ENCODE results near the gene FAM111B.
"Not testable (repeated sequence)": the region's sequence is repeated elsewhere in the genome, so short reads cannot be mapped to it uniquely, and the experiment has no call there.

The FAM111B gene
- total RNA-seq, result 0 to 2.9 (median 0.60) reads per million in 4 experiments

GRCh38 chr11:59106363-59107336 lies at the start of gene FAM111B:
Gene FAM111B (plus strand): TSS chr11:59107237. CDS start chr11:59109626, 2,389 bp downstream.
- no peak for DNase-seq

GRCh38 chr11:59058120-59059033 lies 48.7 kb upstream of the FAM111B start:
- peak; percentile 79 for DNase-seq

GRCh38 chr11:59060096-59060495 lies 46.9 kb upstream of the FAM111B start:
- not testable (repeated sequence) for DNase-seq

GRCh38 chr11:59062602-59063529 lies 44.2 kb upstream of the FAM111B start:
- no peak for DNase-seq

- DNase-seq, result not testable (repeated sequence)
These were observed 42.9 kb upstream of the FAM111B start for GRCh38 chr11:59063996-59064727.

- no peak for DNase-seq
These were observed 38.0 kb upstream of the FAM111B start for GRCh38 chr11:59069087-59069486.

- no peak for DNase-seq
These were observed 30.0 kb upstream of the FAM111B start for GRCh38 chr11:59076876-59077571.

GRCh38 chr11:59078435-59078834 lies 28.6 kb upstream of the FAM111B start:
- no peak for DNase-seq

- DNase-seq, result no peak
These were observed 28.0 kb upstream of the FAM111B start for GRCh38 chr11:59079086-59079485.

GRCh38 chr11:59080421-59080820 lies 26.6 kb upstream of the FAM111B start:
- not testable (repeated sequence) for DNase-seq

GRCh38 chr11:59081430-59082020 lies 25.5 kb upstream of the FAM111B start:
- DNase-seq, result not testable (repeated sequence)

GRCh38 chr11:59086007-59086406 lies 21.0 kb upstream of the FAM111B start, which contains the start of gene GLYATL1B:
Gene GLYATL1B (plus strand): TSS chr11:59086307. CDS start chr11:59086307, 0 bp downstream.
- not testable (repeated sequence) for DNase-seq

GRCh38 chr11:59088162-59088561 lies 18.9 kb upstream of the FAM111B start:
- DNase-seq, result no peak

GRCh38 chr11:59093576-59093975 lies 13.5 kb upstream of the FAM111B start:
- DNase-seq, result not testable (repeated sequence)

- not testable (repeated sequence) for DNase-seq
These were observed 11.8 kb upstream of the FAM111B start for GRCh38 chr11:59095225-59095624.

GRCh38 chr11:59095972-59096575 lies 11.0 kb upstream of the FAM111B start:
- DNase-seq, result not testable (repeated sequence)

GRCh38 chr11:59097113-59097708 lies 9.8 kb upstream of the FAM111B start:
- peak; percentile 52 for DNase-seq

GRCh38 chr11:59097938-59098337 lies 9.1 kb upstream of the FAM111B start:
- not testable (repeated sequence) for DNase-seq

- DNase-seq, result no peak
These were observed 4.7 kb upstream of the FAM111B start for GRCh38 chr11:59102259-59102765.

Measured in effector CD8-positive, alpha-beta T cell (primary cell).